Fibroblast of villous mesenchyme (primary cell): ENCODE measurements around the gene ANO2. TPM values are rescaled to one million over a fixed set of nuclear protein-coding genes. Genes with fewer than 3 reads are reported as not detected.

ENCODE experiments used
- DNase-seq: peaks from one replicate; pipeline ENCODE4 v3.0.0-alpha.2; 2010; ENCODE audit warnings: low read depth
- H3K4me3 ChIP-seq: 2 replicates; pipeline ENCODE4 v1.5.1; 2011; ENCODE audit warnings: low read depth, mild to moderate bottlenecking, low read length
- total RNA-seq: library from RNA; depleted of rRNA; stranded (reverse); fragments of >200 nt; gene quantifications from 2 replicates; pipeline ENCODE4 v1.2.3, GENCODE V29; 2012
- TF ChIP-seq, protein P1 (sequence below): IDR thresholded peaks from 2 replicates; pipeline ENCODE4 v1.5.1; 2012; ENCODE audit warnings: low read depth, mild to moderate bottlenecking, low read length; ENCODE audit not compliant: insufficient read depth

ANO2 gene
- total RNA-seq, 1 donor: 0.43 TPM

GRCh38 chr12:5776091-5776490 is 169.0 kb downstream of the ANO2 start:
- H3K4me3 ChIP-seq: no peak overlapping the region
- TF ChIP-seq, protein P1, sequence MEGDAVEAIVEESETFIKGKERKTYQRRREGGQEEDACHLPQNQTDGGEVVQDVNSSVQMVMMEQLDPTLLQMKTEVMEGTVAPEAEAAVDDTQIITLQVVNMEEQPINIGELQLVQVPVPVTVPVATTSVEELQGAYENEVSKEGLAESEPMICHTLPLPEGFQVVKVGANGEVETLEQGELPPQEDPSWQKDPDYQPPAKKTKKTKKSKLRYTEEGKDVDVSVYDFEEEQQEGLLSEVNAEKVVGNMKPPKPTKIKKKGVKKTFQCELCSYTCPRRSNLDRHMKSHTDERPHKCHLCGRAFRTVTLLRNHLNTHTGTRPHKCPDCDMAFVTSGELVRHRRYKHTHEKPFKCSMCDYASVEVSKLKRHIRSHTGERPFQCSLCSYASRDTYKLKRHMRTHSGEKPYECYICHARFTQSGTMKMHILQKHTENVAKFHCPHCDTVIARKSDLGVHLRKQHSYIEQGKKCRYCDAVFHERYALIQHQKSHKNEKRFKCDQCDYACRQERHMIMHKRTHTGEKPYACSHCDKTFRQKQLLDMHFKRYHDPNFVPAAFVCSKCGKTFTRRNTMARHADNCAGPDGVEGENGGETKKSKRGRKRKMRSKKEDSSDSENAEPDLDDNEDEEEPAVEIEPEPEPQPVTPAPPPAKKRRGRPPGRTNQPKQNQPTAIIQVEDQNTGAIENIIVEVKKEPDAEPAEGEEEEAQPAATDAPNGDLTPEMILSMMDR: no peak
- no peak for DNase-seq

- no peak for DNase-seq
- TF ChIP-seq, protein P1: no peak
These were observed 171.5 kb downstream of the ANO2 start for GRCh38 chr12:5773550-5773949.

GRCh38 chr12:5771756-5772155 is 173.3 kb downstream of the ANO2 start:
- H3K4me3 ChIP-seq: no peak overlapping the region
- DNase-seq: no peak
- TF ChIP-seq, protein P1: no peak

More at GRCh38 chr12:5773550-5773949, 171.5 kb downstream of the ANO2 start:
- H3K4me3 ChIP-seq: no peak overlapping the region

DNA sequence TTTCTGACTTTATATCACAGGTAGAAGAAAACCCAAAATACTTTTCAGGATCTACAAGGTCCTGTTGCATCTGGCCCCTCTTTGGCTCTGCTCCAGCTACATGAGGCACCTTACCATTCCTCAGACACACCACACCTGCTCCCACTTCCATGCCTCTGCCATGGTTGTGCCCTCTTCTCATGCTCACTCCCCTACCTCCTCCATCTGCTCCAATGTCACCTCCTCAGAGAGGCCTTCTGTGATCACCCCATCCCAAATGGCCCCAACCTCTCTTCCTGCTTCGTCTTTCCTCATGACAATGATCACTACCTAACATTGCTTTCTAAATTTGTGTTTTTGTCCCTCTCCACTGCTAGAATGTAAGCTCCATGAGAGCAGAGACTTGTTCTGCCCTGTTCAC is 174.3 kb downstream of the ANO2 start:
- no peak overlapping the region for H3K4me3 ChIP-seq
- TF ChIP-seq, protein P1: no peak
- DNase-seq: no peak

- no peak overlapping the region for H3K4me3 ChIP-seq
- TF ChIP-seq, protein P1: no peak
- DNase-seq: no peak
These were observed 176.4 kb downstream of the ANO2 start for GRCh38 chr12:5768581-5769196.

DNA sequence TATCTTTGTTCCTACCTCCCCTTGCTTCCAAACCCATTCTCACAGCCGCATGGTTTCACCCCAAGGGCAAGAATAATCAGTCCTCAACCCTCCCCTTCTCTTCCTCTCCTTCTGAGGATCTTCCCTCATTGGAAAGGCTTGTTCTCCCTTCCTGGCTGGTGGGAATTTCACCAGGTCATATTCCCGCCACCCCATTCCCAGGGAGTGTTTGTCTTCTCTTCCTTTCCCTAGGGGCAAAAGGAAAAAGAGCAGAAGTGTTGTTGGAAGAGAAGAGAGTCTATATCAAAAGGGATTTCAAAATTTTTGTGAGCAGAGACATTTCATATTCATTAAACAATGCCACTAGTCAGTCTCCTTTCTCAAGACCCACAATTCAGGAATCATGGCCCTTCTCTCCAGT is 176.9 kb downstream of the ANO2 start:
- TF ChIP-seq, protein P1: no peak
- no peak for DNase-seq
- H3K4me3 ChIP-seq: no peak overlapping the region

DNA sequence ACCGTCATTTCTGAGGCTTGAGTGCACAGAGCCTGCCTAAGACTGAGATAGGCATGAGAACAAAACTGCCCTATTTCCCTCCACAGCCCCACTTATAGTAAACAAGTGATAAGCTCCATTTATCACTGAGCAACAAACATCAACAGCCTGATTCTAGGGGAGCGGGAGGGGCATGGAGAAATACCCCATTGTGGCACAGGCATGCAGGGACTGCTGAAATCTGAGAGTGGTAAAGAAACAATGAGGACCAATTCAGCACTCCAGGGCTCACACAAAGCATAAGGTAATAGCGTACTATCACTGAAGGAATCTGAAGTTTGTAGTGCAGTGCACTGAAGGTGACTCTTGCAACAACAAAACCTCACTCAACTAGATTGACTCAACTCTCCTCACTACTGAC is 186.7 kb downstream of the ANO2 start:
- TF ChIP-seq, protein P1: no peak
- no peak overlapping the region for H3K4me3 ChIP-seq
- no peak for DNase-seq
